WTC11 (cell line): ENCODE results near the gene MYRF. TPM values are rescaled to one million over a fixed set of nuclear protein-coding genes. Genes with fewer than 3 reads are reported as not detected.

Source experiments
- ATAC-seq: fragments of 200-7000 bp; cut with Tn5 transposase; 2 replicates; pipeline ENCODE4 v1.10.0; 2021; ENCODE audit warnings: mild to moderate bottlenecking, moderate library complexity
- CTCF ChIA-PET: fragments of 300-600 bp; sonication (Branson Sonifier 250); formaldehyde crosslinking; loops from one replicate; lab custom pipeline; 2021; ENCODE audit warnings: antibody characterized with exemption; lab: Charles Lee
- POLR2A ChIA-PET: fragments of 350-600 bp; sonication (Branson Sonifier 250); formaldehyde crosslinking; loops from one replicate; lab custom pipeline; 2021; ENCODE audit warnings: antibody characterized with exemption; lab: Charles Lee
- DNase-seq: peaks from one replicate; pipeline ENCODE4 v3.0.0; 2021; ENCODE audit warnings: low spot score
- H3K27ac Mint-ChIP-seq: 2 replicates; pipeline ENCODE4 v1.8.0; 2021; ENCODE audit warnings: mixed read lengths
- H3K27me3 Mint-ChIP-seq: 2 replicates; pipeline ENCODE4 v1.8.0; 2021; ENCODE audit warnings: low read depth, mild to moderate bottlenecking, moderate library complexity, mixed read lengths
- H3K36me3 Mint-ChIP-seq: 2 replicates; pipeline ENCODE4 v1.8.0; 2021; ENCODE audit warnings: mixed read lengths
- H3K4me1 Mint-ChIP-seq: 2 replicates; pipeline ENCODE4 v1.8.0; 2022; ENCODE audit warnings: mixed read lengths
- H3K4me3 Mint-ChIP-seq: 2 replicates; pipeline ENCODE4 v1.8.0; 2021; ENCODE audit warnings: mild to moderate bottlenecking, moderate library complexity, mixed read lengths
- H3K9me3 Mint-ChIP-seq: 2 replicates; pipeline ENCODE4 v1.8.0; 2021; ENCODE audit warnings: mixed read lengths
- ARID4B ChIP-seq: sonication (generic); formaldehyde crosslinking; IDR thresholded peaks from 2 replicates; pipeline ENCODE4 v1.8.0; 2023; ENCODE audit warnings: missing genetic modification reagents, mild to moderate bottlenecking, borderline replicate concordance
- ATF3 ChIP-seq: sonication (generic); formaldehyde crosslinking; conservative IDR thresholded peaks from 2 replicates; pipeline ENCODE4 v1.8.1; 2022; ENCODE audit warnings: mild to moderate bottlenecking, missing genetic modification reagents
- FOXJ3 ChIP-seq: sonication (generic); formaldehyde crosslinking; IDR thresholded peaks from 2 replicates; pipeline ENCODE4 v1.9.0; 2021; ENCODE audit warnings: missing genetic modification reagents, mild to moderate bottlenecking, borderline replicate concordance
- FOXP4 ChIP-seq: sonication (generic); formaldehyde crosslinking; IDR thresholded peaks from 2 replicates; pipeline ENCODE4 v1.8.0; 2022; ENCODE audit warnings: mild to moderate bottlenecking, missing genetic modification reagents
- GABPB1 ChIP-seq: sonication (generic); formaldehyde crosslinking; IDR thresholded peaks from 2 replicates; pipeline ENCODE4 v1.8.1; 2023; ENCODE audit warnings: mild to moderate bottlenecking, missing genetic modification reagents
- HMGXB4 ChIP-seq: sonication (generic); formaldehyde crosslinking; IDR thresholded peaks from 2 replicates; pipeline ENCODE4 v1.8.1; 2023; ENCODE audit warnings: mild to moderate bottlenecking, moderate library complexity, missing genetic modification reagents
- MAX ChIP-seq: sonication (generic); formaldehyde crosslinking; IDR thresholded peaks from 2 replicates; pipeline ENCODE4 v1.8.0; 2022; ENCODE audit warnings: mild to moderate bottlenecking, missing genetic modification reagents
- PRRX2 ChIP-seq: fragments of 250-450 bp; sonication (Bioruptor Pico); IDR thresholded peaks from 2 replicates; pipeline ENCODE4 v1.8.0; 2021; ENCODE audit warnings: mild to moderate bottlenecking
- RELA ChIP-seq: sonication (generic); formaldehyde crosslinking; IDR thresholded peaks from 2 replicates; pipeline ENCODE4 v1.8.1; 2022; ENCODE audit warnings: missing genetic modification reagents, mild to moderate bottlenecking, borderline replicate concordance
- SOX15 ChIP-seq: fragments of 250-450 bp; sonication (Bioruptor Pico); IDR thresholded peaks from 2 replicates; pipeline ENCODE4 v1.9.0; 2021; ENCODE audit warnings: mild to moderate bottlenecking
- ZBTB21 ChIP-seq: sonication (generic); formaldehyde crosslinking; IDR thresholded peaks from 2 replicates; pipeline ENCODE4 v1.8.1; 2023; ENCODE audit warnings: mild to moderate bottlenecking, missing genetic modification reagents, borderline replicate concordance
- ZMAT4 ChIP-seq: fragments of 250-450 bp; sonication (Bioruptor Pico); IDR thresholded peaks from 2 replicates; pipeline ENCODE4 v1.9.0; 2021; ENCODE audit warnings: mild to moderate bottlenecking
- ZNF425 ChIP-seq: fragments of 250-450 bp; sonication (Bioruptor Pico); conservative IDR thresholded peaks from 2 replicates; pipeline ENCODE4 v1.9.0; 2021; ENCODE audit warnings: mild to moderate bottlenecking
- ZNF512 ChIP-seq: sonication (generic); formaldehyde crosslinking; IDR thresholded peaks from 2 replicates; pipeline ENCODE4 v1.8.1; 2022; ENCODE audit warnings: missing genetic modification reagents, borderline replicate concordance
- ZNF671 ChIP-seq: fragments of 250-450 bp; sonication (Bioruptor Pico); IDR thresholded peaks from 2 replicates; pipeline ENCODE4 v1.8.0; 2021; ENCODE audit warnings: mild to moderate bottlenecking
- total RNA-seq: library from RNA; stranded (reverse); gene quantifications from 3 replicates; pipeline ENCODE4 v1.2.3, GENCODE V29; 2021

Gene MYRF
- total RNA-seq, 1 experiment from 2014 or later = 5.9 TPM

- TF ChIP-seq ZNF512 (CRISPR knock-in tag) = no peak
- TF ChIP-seq PRRX2 (CRISPR knock-in tag) = no peak
- TF ChIP-seq GABPB1 (CRISPR knock-in tag) = no peak
Measured at GRCh38 chr11:61752925-61753521, 587 bp downstream of the MYRF start (continued).

GRCh38 chr11:61753672-61754071, 1.2 kb downstream of the MYRF start:
- DNase-seq (no peak), ATAC-seq (no peak)
- TF ChIP-seq FOXP4 (no peak), RELA (CRISPR knock-in tag) (no peak), ARID4B (CRISPR knock-in tag) (no peak), ZNF671 (no peak), MAX (CRISPR knock-in tag) (no peak)
- Mint-ChIP-seq H3K9me3 (no peaks in the 10 kb centered on the region), H3K27ac (no peak overlapping the region), H3K27me3 (peaks cover 37% of the 10 kb centered on the region), H3K4me3 (peak overlapping the region; percentile 77), H3K36me3 (no peaks in the 10 kb centered on the region), H3K4me1 (peaks cover 30% of the 10 kb centered on the region)
- POLR2A ChIA-PET = no interaction called here
- CTCF ChIA-PET = interaction anchor here (0.6 to 3.5 kb wide), 18 partner anchors 8 to 1164 kb away, joined by 3 to 23 read pairs (median 4); no protein-coding TSS in a partner anchor

GRCh38 chr11:61754534-61755482, 2.4 kb downstream of the MYRF start:
- H3K27me3 Mint-ChIP-seq = peaks cover 34% of the 10 kb centered on the region
- DNase-seq (no peak), ATAC-seq (no peak)
- no peak overlapping the region for H3K27ac Mint-ChIP-seq
- CTCF ChIA-PET = interaction anchor here (0.8 to 3.5 kb wide), 5 partner anchors 11 to 33 kb away, joined by 3 to 23 read pairs (median 8); no protein-coding TSS in a partner anchor
- H3K4me3 Mint-ChIP-seq = no peak overlapping the region
- H3K36me3 Mint-ChIP-seq = no peaks in the 10 kb centered on the region
- no peaks in the 10 kb centered on the region for H3K9me3 Mint-ChIP-seq
- no peak for TF ChIP-seq ZBTB21
- no peak for TF ChIP-seq ZNF425 (CRISPR knock-in tag)
- no peak for TF ChIP-seq ZMAT4 (CRISPR knock-in tag)
- TF ChIP-seq FOXJ3 (CRISPR knock-in tag) = no peak
- TF ChIP-seq HMGXB4 (CRISPR knock-in tag) = no peak
- TF ChIP-seq ATF3 (CRISPR knock-in tag) = no peak
- no peak for TF ChIP-seq SOX15 (CRISPR knock-in tag)
- peaks cover 22% of the 10 kb centered on the region for H3K4me1 Mint-ChIP-seq
- POLR2A ChIA-PET = no interaction called here
